ENCODE results near the gene CECR2.

- no peak for TF ChIP-seq POLR2A (IDR thresholded peaks at IDR 0.05)
- no peak for TF ChIP-seq CTCF (IDR thresholded peaks at IDR 0.05 in 4 of 5, conservative IDR thresholded peaks at IDR 0.05 in 1 of 5)
These were observed 6.8 kb downstream of the CECR2 start for GRCh38 chr22:17375914-17376614.

Data from gastrocnemius medialis (tissue), 4 donors.